ENCODE measurements around the gene IL4.
"Not testable (repeated sequence)": the region's sequence is repeated elsewhere in the genome, so short reads cannot be mapped to it uniquely, and the experiment has no call there.

The IL4 gene

DNA sequence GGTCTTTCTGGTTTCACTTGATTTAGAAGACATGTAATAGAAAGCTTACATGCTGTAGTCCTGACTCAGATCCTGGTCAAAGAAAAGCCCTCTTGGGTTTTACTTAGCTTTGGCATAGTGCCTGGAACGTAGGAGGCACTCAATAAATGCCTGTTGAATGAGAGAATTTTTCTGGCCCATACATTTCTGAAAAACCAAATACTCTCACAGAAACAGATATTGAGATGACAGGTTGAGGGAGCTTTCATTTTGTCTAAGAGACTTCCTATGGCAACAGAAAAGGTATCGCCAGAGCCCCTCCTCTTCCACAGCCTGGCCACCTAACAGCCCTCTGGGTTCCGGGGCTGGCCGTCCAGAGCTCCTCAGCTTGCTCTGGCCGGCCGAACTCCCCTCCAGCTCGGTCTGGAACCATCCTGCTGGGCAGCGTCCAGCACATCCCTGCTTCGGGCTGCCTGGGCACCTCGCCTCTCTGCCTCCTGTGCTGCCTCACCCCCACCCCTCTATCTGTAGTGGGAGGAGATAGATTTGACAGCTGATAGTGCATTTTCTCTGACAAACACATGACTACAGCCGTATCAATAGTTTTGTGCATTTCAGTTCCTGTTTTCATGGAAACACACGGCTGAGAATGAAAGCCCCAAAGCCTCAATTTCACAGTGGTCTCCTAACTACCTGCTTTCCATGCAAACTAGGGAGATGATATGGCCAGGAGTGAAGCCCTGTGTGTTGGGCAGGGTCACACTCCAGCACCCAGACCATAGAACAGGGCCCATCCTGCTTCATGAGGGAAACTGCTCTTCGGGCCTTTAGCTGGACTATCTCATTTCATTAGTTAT lies 1.1 kb downstream of the IL4 start:
- peak; percentile 96 for DNase-seq

DNA sequence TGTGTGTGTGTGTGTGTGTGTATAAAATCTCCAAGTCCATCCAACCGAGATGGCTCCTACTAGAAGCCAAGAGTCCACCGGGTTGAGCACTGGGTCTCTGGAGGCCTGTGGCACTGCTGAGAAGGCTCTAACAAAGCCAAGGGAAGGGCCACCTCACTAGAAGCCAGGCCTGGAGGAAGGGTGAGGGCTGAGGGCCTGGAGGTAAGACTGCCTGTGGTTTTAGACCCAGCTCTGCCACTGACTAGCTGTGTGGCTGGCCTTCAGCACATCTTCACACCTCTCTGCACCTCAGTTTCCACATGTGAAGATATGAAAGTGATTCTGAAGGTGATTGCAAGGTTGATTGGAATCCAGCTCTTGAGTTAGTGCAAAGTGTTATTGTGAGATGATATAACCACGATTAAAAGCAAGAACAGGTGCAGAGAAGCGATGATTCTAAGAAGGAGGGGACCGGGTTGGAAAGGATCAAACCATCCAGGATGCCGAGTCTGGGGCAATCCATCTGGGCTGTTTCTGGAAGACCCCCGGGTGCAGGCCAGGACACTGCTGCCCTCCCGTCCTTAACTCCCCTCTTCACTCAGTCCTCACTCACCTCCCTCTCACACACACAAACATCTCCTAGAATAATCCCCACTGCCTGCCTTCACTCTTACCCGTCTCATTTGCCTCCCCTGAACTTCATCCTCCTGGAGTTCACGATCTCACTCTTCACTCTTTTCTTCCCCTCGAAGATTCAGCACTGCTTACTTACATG lies 2.3 kb downstream of the IL4 start:
- no peak for DNase-seq

DNA sequence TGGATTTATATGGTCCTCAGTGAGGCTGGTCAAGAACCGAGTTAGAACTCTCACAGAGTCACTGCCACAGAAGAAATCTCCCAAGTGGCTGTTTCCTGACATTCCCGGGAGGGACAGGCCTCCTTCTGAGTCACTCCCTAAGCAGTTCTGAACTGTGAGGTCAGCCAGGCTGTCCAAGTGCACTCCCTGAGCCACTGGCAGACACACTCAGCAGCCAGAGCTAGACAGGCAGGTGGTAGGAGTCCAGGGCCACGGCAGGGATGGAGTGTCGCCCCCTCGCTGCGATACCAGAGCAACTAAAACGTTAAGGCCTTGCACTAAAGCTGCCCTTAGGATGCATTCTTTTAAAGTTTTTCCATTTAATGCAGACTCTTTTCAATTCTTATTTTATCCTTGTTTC lies 3.4 kb downstream of the IL4 start:
- peak; percentile 93 for DNase-seq

DNA sequence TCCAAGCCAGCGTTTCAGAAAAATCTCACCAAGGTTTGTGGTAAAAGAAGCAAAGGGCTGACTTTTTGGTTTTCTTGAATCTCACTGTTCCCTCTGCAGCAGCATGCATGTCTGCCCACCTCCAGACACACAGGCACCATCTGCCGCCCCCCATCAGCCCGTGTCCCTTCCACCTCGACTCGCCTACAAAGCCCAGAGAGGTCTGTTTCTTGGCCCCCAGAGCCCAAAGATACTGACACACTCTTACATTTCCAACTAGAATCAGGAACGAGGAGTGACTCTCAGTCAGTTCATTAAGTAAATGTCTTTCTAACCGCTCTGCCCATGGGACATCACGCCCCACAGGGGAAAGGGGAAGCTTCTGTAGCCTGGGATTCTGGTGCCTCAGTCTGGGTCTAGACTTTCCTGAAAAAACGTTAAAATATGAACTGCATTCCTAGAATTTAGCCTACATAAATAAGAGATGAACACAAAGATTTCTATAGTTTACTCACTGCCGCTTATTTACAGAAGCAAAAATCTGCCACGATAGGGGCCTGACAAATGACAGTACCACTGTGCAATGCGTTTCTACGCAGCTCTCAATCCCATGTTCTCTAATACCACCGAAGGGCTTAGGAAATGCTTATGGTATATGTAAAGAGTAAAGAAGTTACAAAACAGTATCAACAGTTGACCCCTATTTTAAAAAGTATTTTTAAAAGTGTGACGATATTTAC lies 4.1 kb downstream of the IL4 start:
- no peak for DNase-seq

DNA sequence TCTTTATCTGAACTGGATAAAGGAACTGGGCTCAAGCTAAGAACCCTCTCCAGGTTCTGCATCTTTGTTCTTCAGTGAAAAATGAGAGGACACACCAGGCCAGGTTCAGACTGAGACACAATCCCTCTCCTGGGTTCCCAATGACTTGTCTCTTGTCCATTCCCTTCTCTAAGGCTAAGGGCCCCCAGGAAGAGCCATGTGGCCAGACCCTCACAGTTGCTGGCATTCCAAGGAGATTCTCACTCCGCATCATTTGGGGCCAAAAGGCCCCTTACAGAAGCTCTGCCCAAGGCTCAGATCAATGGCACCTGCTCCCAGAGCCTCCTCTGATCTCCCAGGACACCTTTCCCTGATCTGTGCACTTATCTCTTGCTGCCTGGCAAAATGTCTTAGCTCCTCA lies 4.9 kb downstream of the IL4 start:
- no peak for DNase-seq

DNA sequence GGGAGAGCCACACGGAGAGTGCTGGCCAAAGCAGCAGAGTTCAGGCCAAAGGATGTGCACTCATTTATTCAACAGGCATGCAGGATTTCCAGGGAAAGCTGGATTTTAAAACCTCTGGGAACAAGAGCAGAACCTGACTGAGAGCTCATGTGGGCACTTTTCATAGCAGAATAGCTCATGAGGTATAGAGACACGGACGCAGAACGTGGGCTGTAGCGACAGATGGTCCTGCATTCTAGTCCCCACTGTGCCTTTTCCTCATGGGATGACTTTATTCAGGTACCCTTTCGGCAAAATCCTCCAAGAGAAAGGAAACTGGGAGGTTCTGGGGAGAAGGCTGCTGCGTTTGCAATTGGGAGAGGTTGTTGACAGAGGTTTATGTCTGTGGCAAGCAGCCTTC lies 5.4 kb downstream of the IL4 start:
- DNase-seq, result no peak

DNA sequence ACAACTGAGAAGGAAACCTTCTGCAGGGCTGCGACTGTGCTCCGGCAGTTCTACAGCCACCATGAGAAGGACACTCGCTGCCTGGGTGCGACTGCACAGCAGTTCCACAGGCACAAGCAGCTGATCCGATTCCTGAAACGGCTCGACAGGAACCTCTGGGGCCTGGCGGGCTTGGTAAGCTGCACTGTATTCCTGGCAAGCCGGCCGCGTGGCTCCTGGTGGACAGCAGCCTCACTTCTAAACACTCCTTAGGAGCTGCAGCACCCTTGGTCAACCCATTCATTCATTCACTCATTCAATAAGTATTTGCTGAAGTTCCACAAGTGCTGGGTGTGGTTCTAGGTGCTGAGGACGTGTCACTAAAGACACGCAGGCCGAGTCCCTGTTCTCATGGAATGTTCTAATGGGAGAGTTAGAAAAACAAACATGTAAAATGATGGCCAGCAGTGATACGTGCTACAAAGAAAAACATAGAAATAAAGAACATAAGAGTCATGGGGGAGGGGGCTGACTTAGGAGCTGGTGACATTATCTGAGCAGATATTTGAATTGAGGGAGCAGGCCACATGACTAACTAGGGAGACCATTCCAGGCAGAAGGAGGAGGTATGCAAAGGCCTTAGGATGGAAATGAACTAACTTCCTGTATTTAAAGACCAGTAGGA lies 6.1 kb downstream of the IL4 start:
- DNase-seq, result no peak

DNA sequence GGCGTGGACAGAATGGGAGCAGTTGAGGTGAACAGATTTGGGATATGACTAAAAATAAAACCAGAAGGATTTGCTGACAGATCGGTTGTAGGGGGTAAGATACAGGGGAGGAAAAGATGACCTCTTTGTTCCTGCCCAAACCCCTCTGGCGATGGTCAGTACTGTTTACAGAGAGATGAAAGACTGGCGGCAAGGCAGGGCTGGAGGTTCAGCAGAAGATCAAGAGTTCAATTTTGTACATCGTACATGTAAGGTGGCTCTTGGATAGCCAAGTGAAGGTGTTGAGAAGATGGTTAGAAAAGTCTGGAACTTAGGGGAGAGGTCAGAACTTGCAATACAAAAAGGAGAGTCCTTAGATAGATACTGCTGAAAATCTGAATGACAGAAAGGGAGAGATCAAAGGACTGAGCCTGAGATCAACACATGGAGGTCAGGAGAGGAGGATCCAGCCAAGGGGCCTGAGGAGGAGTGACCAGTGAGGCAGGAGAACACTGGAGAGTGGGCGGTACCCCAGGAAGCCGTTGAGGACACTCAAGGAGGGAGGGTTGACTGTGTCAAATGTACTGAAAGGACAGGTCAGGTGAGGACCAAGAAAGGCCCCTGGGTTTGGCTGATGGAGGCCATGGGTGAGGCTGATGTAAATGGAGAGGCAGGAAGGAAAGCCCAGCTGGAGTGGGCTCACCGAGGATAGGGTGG lies 7.1 kb downstream of the IL4 start:
- no peak for DNase-seq

DNA sequence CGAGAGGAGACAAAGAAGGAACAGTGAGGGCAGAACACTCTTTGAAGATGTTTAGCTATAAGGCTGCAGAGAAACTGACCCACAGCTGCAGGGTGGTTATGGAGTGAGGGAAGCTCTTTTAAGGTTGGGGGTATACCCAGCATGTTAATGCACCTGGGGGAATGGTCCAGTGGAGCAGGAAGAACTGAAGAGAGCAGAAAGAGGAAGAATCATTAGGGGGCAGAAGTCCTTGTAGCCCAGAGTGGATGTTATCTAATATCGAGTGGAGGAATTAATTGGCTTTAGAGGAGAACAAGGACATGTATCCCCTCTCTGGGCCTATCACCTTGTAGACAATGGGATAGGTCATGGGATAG lies 7.7 kb downstream of the IL4 start:
- no peak for DNase-seq

DNA sequence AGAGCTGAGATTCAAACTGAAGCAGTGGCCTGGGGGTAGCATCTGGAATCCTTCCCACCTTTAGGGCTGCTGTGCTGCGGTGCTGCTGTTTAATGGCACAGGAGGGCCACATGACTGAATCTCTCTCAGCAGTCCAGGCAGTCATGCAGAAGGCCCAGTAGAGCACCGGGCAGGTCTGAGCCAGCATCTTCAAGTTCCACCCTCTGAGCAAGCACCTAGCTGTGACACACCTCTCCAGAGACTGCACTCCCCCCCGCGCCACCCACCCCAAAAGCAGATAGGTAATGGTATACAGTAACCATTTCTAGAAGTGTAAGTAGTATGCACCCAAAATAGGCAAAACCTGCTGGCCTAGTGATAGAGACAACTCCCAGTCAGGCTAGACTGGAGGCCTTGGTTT lies 8.2 kb downstream of the IL4 start:
- DNase-seq, result no peak

DNA sequence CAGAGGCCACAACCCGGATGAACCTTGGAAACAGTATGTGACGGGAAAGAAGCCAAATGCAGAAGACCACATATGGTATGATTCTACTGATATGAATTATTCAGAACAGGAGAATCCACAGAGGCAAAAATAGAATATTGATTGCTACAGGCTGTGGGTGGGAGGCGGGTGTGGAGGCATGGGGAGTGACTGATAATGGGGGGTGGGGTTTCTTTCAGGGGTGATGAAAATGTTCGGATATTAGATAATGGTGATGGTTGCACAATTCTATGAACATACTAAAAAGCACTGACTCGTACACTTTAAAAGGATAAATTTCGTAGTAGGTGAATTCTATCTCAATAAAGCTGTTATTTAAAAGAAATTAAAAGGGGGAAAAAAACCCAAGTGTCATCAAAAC lies 10.7 kb downstream of the IL4 start:
- DNase-seq, result no peak

DNA sequence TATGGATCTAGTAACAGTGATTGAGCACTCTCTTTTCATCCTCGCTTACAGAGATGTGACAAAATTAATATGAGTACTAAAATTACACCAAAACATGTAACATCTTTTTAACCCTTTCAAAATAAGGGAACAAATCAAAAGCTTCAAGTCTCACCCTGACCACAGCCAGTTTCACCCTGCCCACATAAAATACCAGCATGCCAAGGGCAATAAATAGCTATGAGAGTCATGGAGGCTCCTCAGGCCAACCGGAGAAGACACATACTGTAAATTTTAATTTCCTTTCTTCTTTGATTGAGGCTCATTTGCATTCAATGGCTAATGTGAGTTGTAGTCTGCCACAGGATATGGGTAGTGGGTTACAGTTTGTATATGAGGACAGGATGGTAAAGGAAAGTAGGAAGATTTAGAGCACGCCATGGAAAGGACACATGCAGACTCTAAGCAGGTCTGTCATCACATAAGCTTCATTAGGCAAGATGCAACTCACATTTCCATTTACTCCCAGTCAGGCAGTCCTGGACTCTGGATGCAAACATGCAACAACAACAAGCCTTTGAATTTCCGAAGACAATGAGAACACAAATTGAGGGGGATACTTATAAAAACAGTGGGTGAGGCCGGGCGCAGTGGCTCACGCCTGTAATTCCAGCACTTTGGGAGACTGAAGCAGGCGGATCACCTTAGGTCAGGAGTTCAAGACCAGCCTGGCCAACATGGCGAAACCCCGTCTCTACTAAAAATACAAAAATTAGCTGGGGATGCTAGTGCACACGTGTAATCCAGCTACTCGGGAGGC lies 11.3 kb downstream of the IL4 start:
- DNase-seq, result no peak

DNA sequence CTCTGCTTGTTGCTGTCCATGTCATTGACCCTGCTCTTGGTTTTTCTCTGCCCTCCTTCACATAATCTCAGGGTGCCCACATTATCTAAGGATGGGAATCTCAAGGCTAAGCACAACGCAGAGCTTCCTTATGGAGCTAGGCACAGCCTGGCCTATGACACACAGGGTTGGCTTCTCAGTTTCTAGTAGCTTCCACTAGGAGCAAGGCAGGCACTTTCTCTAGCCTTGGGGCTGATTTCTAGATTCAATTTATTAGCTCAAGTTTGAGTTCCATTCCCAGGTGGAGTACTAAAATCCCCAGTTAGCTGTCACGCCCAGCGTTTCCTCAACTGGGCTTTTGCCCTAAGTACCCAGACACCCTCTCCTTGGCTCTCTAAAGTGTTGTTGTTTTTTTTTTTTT lies 12.4 kb downstream of the IL4 start:
- DNase-seq, result no peak

DNA sequence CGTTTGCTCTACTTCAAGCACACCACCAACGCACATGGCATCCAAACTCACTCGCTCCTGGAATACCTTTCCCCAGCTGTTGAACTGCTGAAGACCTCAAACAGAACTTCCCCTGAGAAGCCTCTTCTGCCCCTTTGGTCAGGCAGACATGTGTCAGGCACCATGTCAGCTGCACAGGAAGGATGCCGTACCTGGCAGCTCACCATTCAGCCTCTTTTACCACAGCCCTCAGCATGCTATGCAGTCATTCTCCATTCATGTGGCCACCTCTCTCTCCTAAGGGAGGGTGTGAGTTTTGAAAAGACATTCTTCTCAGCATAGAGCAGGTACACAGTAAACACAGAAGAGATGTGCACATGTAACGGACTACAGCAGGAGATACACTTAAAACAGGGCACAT lies 14.2 kb downstream of the IL4 start:
- DNase-seq, result no peak

DNA sequence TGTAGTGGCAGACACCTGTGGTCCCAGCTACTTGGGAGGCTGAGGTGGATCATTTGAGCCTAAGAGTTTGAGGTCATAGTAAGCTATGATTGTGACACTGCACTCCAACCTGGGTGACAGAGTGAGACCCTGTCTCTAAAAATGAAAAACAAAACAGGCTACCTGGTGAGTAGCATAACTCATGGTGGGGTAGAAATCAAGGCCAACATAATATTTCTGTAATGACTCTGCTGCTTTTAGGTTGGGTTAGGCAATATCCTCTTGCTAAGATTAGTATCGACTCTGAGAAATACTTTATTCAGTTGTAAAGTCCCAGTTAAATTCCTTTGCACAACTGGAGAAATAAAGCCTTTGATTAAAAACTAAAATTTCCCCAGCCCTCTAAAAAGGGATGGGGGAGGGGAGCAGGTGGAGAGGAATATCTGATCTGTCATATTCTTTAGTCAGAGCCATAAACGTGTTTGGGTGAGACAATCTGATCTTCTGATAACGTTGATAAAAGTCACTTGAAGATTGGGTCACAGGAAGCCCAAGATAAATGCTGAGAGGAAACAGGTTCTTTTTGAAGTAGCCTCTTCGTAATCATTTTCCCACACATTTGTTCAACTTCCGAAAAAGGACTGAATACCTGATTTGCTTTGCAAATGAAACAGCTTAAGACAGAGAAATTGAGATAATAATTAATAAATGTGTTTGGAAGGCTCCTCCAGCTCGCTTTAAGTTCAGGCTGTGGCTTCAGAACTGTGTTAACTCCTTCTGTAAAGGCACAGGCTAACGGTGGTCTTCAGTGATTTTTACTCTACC lies 14.9 kb downstream of the IL4 start:
- peak; percentile 12 for DNase-seq

DNA sequence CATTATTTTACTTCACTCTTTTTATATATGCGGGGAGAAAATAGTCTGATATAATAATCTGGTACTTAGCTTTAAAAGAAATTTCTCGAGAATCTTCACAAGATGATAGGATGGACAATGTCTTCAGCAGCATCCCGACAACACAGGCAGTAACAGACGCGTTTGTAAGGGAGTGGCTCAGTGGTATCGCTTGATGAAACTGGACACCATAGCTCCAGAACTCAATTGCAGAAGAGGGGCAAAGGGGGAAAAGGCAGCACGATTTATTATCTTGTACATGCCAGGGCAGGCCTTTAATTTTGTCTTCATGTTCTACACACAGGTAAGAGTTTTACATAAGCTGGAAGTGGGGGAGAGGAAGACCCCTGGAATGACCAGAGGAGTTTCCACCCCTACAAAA lies 15.7 kb downstream of the IL4 start:
- DNase-seq, result no peak

DNA sequence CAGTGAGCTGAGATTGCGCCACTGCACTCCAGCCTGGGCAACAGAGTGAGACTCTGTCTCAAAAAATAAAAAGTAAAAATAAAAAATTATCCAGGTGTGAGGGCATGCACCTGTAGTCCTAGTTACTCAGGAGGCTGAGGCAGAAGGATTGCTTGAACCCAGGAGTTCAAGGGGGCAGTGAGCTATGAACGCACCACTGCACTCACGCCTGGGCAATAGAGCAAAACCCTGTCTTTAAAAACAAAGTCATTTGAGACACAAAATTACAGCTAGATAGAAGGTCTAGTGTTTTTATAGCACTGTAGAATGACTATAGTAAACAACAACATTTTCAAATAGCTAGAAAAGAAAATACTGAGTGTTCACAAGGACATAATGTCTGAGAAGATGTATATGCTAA lies 16.4 kb downstream of the IL4 start:
- DNase-seq, result no peak

DNA sequence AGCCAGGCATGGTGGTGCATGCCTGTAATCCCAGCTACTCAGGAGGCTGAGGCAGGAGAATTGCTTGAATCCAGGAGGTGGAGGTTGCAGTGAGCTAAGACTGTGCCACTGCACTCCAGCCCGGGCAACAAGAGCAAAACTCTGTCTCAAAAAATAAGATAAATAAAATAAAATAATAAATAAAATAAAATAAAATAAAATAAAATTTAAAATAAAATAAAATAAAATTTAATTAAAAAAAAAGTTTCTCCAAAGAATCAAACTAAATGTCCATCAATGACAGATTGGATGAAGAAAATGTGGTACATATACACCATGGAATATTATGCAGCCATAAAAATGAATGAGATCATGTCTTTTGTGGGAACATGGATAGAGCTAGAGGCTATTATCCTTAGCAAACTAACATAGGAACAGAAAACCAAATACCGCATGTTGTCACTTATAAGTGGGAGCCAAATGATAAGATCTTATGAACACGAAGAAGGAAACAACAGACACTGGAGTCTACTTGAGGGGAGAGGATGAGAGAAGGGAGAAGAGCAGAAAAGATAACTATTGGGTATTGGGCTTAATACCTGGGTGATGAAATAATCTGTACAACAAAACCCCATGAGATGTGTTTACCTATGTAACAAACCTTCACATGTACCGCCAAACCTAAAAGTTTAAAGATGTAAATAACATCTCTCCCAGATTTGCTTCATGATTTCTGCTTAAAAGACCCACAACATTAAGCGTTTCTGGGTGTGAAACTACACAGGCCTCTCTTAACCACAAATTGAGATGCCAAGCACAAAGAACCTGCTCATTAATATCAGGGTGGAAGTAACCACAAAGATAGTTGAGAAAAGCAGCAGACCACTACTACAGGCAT lies 18.2 kb downstream of the IL4 start:
- not testable (repeated sequence) for DNase-seq

DNA sequence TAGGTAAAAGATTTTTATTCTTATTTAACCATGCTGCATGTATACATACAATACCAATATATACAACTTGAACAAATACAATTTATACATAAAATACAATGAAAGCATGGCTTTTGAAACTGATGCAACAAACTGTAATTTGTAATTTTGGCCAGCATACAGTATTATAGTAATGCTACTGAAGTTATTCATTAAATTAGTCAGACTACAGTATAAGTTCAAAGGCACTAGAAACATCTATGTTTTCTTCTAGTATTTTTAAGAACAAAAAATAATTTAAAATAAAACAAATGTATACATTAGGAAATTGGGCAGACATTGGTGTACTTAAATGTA lies 18.8 kb downstream of the IL4 start:
- no peak for DNase-seq

DNA sequence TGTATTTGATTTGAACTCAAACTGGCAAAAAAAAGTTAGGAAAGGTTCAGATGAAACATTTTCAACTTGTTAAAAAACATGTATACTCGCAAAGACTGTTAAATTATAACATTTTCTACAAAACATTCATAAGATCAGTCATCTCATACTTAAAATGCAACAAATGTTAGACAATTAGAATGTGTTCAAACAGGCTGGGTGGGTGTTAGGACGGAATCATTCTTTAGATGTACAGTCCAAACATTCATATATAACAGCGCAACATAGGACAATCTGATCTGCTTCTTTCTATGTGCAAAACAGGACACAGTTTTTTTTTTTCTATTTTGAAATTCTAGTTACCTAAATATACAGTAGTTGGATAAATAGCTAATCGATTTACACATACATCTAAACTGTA lies 22.2 kb downstream of the IL4 start:
- DNase-seq, result no peak

All from HCEC 1CT (cell line).